WTC11 (cell line): ENCODE results near the gene SCUBE3. TPM values are rescaled to one million over a fixed set of nuclear protein-coding genes. Genes with fewer than 3 reads are reported as not detected.

Experiments
- ATAC-seq: fragments of 200-7000 bp; cut with Tn5 transposase; 2 replicates; pipeline ENCODE4 v1.10.0; 2021; ENCODE audit warnings: mild to moderate bottlenecking, moderate library complexity
- CTCF ChIA-PET: fragments of 300-600 bp; sonication (Branson Sonifier 250); formaldehyde crosslinking; loops from one replicate; lab custom pipeline; 2021; ENCODE audit warnings: antibody characterized with exemption; lab: Charles Lee
- POLR2A ChIA-PET: fragments of 350-600 bp; sonication (Branson Sonifier 250); formaldehyde crosslinking; loops from one replicate; lab custom pipeline; 2021; ENCODE audit warnings: antibody characterized with exemption; lab: Charles Lee
- DNase-seq: peaks from one replicate; pipeline ENCODE4 v3.0.0; 2021; ENCODE audit warnings: low spot score
- H3K27ac Mint-ChIP-seq: 2 replicates; pipeline ENCODE4 v1.8.0; 2021; ENCODE audit warnings: mixed read lengths
- H3K27me3 Mint-ChIP-seq: 2 replicates; pipeline ENCODE4 v1.8.0; 2021; ENCODE audit warnings: low read depth, mild to moderate bottlenecking, moderate library complexity, mixed read lengths
- H3K36me3 Mint-ChIP-seq: 2 replicates; pipeline ENCODE4 v1.8.0; 2021; ENCODE audit warnings: mixed read lengths
- H3K4me1 Mint-ChIP-seq: 2 replicates; pipeline ENCODE4 v1.8.0; 2022; ENCODE audit warnings: mixed read lengths
- H3K4me3 Mint-ChIP-seq: 2 replicates; pipeline ENCODE4 v1.8.0; 2021; ENCODE audit warnings: mild to moderate bottlenecking, moderate library complexity, mixed read lengths
- H3K9me3 Mint-ChIP-seq: 2 replicates; pipeline ENCODE4 v1.8.0; 2021; ENCODE audit warnings: mixed read lengths
- CREB1 ChIP-seq: sonication (generic); formaldehyde crosslinking; IDR thresholded peaks from 2 replicates; pipeline ENCODE4 v1.8.0; 2023; ENCODE audit warnings: mild to moderate bottlenecking, missing genetic modification reagents
- FOXJ3 ChIP-seq: sonication (generic); formaldehyde crosslinking; IDR thresholded peaks from 2 replicates; pipeline ENCODE4 v1.9.0; 2021; ENCODE audit warnings: missing genetic modification reagents, mild to moderate bottlenecking, borderline replicate concordance
- FOXK1 ChIP-seq: sonication (generic); formaldehyde crosslinking; IDR thresholded peaks from 2 replicates; pipeline ENCODE4 v1.8.0; 2022; ENCODE audit warnings: mild to moderate bottlenecking, moderate library complexity, missing genetic modification reagents
- GTF2I ChIP-seq: fragments of 250-450 bp; sonication (Bioruptor Pico); conservative IDR thresholded peaks from 2 replicates; pipeline ENCODE4 v1.4.0; 2021; ENCODE audit warnings: mild to moderate bottlenecking
- JAZF1 ChIP-seq: fragments of 250-450 bp; sonication (Bioruptor Pico); IDR thresholded peaks from 2 replicates; pipeline ENCODE4 v1.9.0; 2021; ENCODE audit warnings: moderate library complexity, mild to moderate bottlenecking, inconsistent platforms
- KAT7 ChIP-seq: sonication (generic); formaldehyde crosslinking; IDR thresholded peaks from 2 replicates; pipeline ENCODE4 v1.8.1; 2023; ENCODE audit warnings: missing genetic modification reagents, mild to moderate bottlenecking, borderline replicate concordance
- NFATC4 ChIP-seq: fragments of 250-450 bp; sonication (Bioruptor Pico); IDR thresholded peaks from 2 replicates; pipeline ENCODE4 v1.9.0; 2021; ENCODE audit warnings: mild to moderate bottlenecking
- NR2C2 ChIP-seq: sonication (generic); formaldehyde crosslinking; IDR thresholded peaks from 2 replicates; pipeline ENCODE4 v1.8.0; 2022; ENCODE audit warnings: mild to moderate bottlenecking, missing genetic modification reagents
- SMAD3 ChIP-seq: sonication (generic); formaldehyde crosslinking; IDR thresholded peaks from 2 replicates; pipeline ENCODE4 v1.8.0; 2022; ENCODE audit warnings: missing genetic modification reagents, mild to moderate bottlenecking, borderline replicate concordance
- SOX15 ChIP-seq: fragments of 250-450 bp; sonication (Bioruptor Pico); IDR thresholded peaks from 2 replicates; pipeline ENCODE4 v1.9.0; 2021; ENCODE audit warnings: mild to moderate bottlenecking
- ZBTB21 ChIP-seq: sonication (generic); formaldehyde crosslinking; IDR thresholded peaks from 2 replicates; pipeline ENCODE4 v1.8.1; 2023; ENCODE audit warnings: mild to moderate bottlenecking, missing genetic modification reagents, borderline replicate concordance
- ZNF138 ChIP-seq: sonication (generic); formaldehyde crosslinking; conservative IDR thresholded peaks from 2 replicates; pipeline ENCODE4 v1.8.1; 2022; ENCODE audit warnings: mild to moderate bottlenecking, moderate library complexity, missing genetic modification reagents
- ZNF416 ChIP-seq: fragments of 250-450 bp; sonication (Bioruptor Pico); IDR thresholded peaks from 2 replicates; pipeline ENCODE4 v1.9.0; 2021; ENCODE audit warnings: mild to moderate bottlenecking, inconsistent platforms
- total RNA-seq: library from RNA; stranded (reverse); gene quantifications from 3 replicates; pipeline ENCODE4 v1.2.3, GENCODE V29; 2021
- TF ChIP-seq, protein P1 (sequence below): sonication (generic); formaldehyde crosslinking; conservative IDR thresholded peaks from 2 replicates; pipeline ENCODE4 v1.8.1; 2023; ENCODE audit warnings: mild to moderate bottlenecking, low read depth, missing genetic modification reagents, moderate library complexity
- TF ChIP-seq, protein P2 (sequence below): sonication (generic); formaldehyde crosslinking; IDR thresholded peaks from 2 replicates; pipeline ENCODE4 v1.8.0; 2022; ENCODE audit warnings: mild to moderate bottlenecking, missing genetic modification reagents
- TF ChIP-seq, protein P3 (sequence below): sonication (generic); formaldehyde crosslinking; IDR thresholded peaks from 2 replicates; pipeline ENCODE4 v1.8.1; 2023; ENCODE audit warnings: mild to moderate bottlenecking, missing genetic modification reagents, moderate library complexity
- TF ChIP-seq, protein P4 (sequence below): sonication (generic); formaldehyde crosslinking; IDR thresholded peaks from 2 replicates; pipeline ENCODE4 v1.8.1; 2022; ENCODE audit warnings: mild to moderate bottlenecking, missing genetic modification reagents, moderate library complexity, borderline replicate concordance
- TF ChIP-seq, protein P5 (sequence below): sonication (generic); formaldehyde crosslinking; IDR thresholded peaks from 2 replicates; pipeline ENCODE4 v1.8.1; 2023; ENCODE audit warnings: mild to moderate bottlenecking, missing genetic modification reagents
- TF ChIP-seq, protein P6 (sequence below): sonication (generic); formaldehyde crosslinking; IDR thresholded peaks from 2 replicates; pipeline ENCODE4 v1.8.1; 2023; ENCODE audit warnings: mild to moderate bottlenecking, moderate library complexity, missing genetic modification reagents

Gene SCUBE3
- total RNA-seq, 1 experiment from 2014 or later = 2.1 TPM

DNA sequence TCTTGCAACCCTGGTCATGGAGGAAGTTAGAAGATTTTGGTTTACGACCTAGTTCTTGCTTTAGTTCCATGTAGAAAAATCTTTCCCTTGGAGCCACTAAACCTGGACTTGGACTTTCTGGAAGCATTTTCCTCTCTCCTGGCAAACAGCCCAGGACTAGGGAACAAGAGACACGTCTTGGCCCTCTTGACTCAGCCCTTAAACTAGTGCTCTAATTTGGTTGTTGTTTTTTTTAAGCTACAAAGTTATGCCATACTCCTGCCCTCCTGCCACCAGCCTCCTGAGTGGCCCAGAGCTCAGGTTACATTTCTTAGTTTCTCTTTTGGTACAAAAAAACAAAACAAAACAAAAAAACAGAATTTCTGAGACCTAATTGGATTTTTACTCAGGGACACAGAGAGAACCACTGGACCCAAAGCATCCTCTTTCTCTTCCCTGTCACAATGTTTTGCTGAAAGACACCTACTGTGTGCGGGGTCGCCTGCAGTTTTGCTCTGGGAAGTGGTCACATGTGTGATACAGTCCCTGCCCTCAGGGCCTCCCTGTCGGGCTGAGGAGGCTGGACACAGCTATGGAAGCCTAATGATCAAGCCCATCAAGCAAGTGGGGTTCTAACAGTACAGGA lies 32.3 kb upstream of the SCUBE3 start:
- Mint-ChIP-seq H3K4me3 (no peak overlapping the region), H3K27ac (no peak overlapping the region), H3K4me1 (peaks cover 7% of the 10 kb centered on the region; the same call in 1 of the 2 replicates), H3K9me3 (no peaks in the 10 kb centered on the region), H3K36me3 (no peaks in the 10 kb centered on the region), H3K27me3 (peaks cover 11% of the 10 kb centered on the region)
- no peak for DNase-seq
- POLR2A ChIA-PET = no interaction called here
- CTCF ChIA-PET = interaction anchor here (0.7 to 1.9 kb wide), 7 partner anchors 21 to 60 kb away, joined by 3 to 11 read pairs (median 4); no protein-coding TSS in a partner anchor
- ATAC-seq = no peak; the same call in 1 of the 2 replicates
- TF ChIP-seq KAT7 (CRISPR knock-in tag) (no peak), SOX15 (no peak)
- TF ChIP-seq, protein P1, sequence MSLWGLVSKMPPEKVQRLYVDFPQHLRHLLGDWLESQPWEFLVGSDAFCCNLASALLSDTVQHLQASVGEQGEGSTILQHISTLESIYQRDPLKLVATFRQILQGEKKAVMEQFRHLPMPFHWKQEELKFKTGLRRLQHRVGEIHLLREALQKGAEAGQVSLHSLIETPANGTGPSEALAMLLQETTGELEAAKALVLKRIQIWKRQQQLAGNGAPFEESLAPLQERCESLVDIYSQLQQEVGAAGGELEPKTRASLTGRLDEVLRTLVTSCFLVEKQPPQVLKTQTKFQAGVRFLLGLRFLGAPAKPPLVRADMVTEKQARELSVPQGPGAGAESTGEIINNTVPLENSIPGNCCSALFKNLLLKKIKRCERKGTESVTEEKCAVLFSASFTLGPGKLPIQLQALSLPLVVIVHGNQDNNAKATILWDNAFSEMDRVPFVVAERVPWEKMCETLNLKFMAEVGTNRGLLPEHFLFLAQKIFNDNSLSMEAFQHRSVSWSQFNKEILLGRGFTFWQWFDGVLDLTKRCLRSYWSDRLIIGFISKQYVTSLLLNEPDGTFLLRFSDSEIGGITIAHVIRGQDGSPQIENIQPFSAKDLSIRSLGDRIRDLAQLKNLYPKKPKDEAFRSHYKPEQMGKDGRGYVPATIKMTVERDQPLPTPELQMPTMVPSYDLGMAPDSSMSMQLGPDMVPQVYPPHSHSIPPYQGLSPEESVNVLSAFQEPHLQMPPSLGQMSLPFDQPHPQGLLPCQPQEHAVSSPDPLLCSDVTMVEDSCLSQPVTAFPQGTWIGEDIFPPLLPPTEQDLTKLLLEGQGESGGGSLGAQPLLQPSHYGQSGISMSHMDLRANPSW = no peak
- TF ChIP-seq, all 79 proteins: peak for 0

DNA sequence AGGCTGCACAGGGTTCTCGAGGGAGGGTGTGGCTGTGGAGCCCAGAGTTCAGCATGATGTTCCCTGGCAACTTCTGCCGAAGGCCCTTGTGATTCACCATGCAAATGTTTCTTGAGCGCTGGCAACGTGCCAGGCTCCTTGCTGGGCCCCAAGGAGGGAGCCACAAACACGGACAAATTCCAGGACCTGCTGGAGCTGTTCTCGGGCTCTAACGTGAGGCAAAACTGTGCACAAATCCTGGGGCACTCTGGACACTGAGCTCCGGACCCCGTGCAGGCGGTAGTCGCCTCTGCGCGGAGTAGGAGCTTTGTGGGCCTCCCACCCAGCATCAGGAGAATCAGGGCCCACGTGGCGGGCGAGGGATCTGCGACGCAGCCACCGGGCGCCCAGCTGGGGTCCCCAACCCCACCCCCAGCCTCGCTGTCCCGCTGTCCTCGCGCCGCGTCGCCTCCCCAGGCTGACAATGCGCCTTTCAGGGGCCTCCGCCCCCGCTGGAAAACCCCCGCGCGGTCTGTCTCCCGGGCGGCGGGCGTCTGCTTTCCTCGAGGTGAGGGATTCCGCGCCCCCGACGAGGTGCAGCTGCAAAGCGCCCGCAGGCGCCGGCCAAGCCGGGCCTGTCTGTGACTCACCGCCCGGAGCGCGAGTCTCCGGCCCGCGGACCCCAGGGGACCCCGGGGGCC lies 31.7 kb upstream of the SCUBE3 start:
- H3K36me3 Mint-ChIP-seq = no peaks in the 10 kb centered on the region
- ChIA-PET POLR2A (no interaction called here), CTCF (interaction anchor here (0.7 to 1.9 kb wide), 9 partner anchors 22 to 195 kb away, joined by 3 to 11 read pairs (median 4); no protein-coding TSS in a partner anchor)
- H3K4me3 Mint-ChIP-seq = no peak overlapping the region
- no peaks in the 10 kb centered on the region for H3K9me3 Mint-ChIP-seq
- H3K27me3 Mint-ChIP-seq = peaks cover 11% of the 10 kb centered on the region
- ATAC-seq (peak; percentile 41), DNase-seq (peak; percentile 49)
- no peak overlapping the region for H3K27ac Mint-ChIP-seq
- peaks cover 7% of the 10 kb centered on the region; the same call in 1 of the 2 replicates for H3K4me1 Mint-ChIP-seq
- TF ChIP-seq JAZF1 (CRISPR knock-in tag) = no peak

DNA sequence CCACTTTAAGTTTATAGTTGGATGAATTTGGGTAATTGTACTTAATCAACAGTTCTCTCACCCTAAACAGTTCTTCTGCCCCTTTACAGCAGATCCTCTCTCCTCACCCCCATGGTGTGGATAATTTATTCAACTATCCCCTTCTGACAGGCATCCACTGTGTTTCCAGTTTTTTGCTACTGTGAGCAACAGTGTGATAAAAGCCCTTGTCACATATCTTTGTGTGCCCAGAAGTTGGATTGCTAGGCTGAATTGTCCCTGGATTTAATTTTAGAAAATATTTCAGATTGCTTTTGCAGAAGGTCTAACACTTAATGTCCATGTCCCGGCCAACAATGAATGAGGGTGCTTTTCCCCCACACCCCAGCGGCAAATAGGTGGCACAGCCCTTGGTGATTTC lies 30.5 kb upstream of the SCUBE3 start:
- H3K4me1 Mint-ChIP-seq = peaks cover 7% of the 10 kb centered on the region; the same call in 1 of the 2 replicates
- no peaks in the 10 kb centered on the region for H3K9me3 Mint-ChIP-seq
- H3K4me3 Mint-ChIP-seq = no peak overlapping the region
- POLR2A ChIA-PET = no interaction called here
- H3K27ac Mint-ChIP-seq = no peak overlapping the region
- ATAC-seq (no peak), DNase-seq (no peak)
- peaks cover 11% of the 10 kb centered on the region for H3K27me3 Mint-ChIP-seq
- CTCF ChIA-PET = no interaction called here
- TF ChIP-seq, protein P2, sequence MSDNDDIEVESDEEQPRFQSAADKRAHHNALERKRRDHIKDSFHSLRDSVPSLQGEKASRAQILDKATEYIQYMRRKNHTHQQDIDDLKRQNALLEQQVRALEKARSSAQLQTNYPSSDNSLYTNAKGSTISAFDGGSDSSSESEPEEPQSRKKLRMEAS (CRISPR knock-in tag) = no peak
- TF ChIP-seq GTF2I (CRISPR knock-in tag) = no peak
- TF ChIP-seq FOXJ3 (CRISPR knock-in tag) = no peak
- TF ChIP-seq, protein P3, sequence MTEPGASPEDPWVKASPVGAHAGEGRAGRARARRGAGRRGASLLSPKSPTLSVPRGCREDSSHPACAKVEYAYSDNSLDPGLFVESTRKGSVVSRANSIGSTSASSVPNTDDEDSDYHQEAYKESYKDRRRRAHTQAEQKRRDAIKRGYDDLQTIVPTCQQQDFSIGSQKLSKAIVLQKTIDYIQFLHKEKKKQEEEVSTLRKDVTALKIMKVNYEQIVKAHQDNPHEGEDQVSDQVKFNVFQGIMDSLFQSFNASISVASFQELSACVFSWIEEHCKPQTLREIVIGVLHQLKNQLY (CRISPR knock-in tag) = no peak
- TF ChIP-seq CREB1 (CRISPR knock-in tag) = no peak
- no peak for TF ChIP-seq NR2C2 (CRISPR knock-in tag)
- TF ChIP-seq, protein P4, sequence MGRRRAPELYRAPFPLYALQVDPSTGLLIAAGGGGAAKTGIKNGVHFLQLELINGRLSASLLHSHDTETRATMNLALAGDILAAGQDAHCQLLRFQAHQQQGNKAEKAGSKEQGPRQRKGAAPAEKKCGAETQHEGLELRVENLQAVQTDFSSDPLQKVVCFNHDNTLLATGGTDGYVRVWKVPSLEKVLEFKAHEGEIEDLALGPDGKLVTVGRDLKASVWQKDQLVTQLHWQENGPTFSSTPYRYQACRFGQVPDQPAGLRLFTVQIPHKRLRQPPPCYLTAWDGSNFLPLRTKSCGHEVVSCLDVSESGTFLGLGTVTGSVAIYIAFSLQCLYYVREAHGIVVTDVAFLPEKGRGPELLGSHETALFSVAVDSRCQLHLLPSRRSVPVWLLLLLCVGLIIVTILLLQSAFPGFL (CRISPR knock-in tag) = no peak
- TF ChIP-seq ZNF138 = no peak
- TF ChIP-seq NFATC4 (CRISPR knock-in tag) = no peak
- TF ChIP-seq ZBTB21 (CRISPR knock-in tag) = no peak
- TF ChIP-seq, protein P5, sequence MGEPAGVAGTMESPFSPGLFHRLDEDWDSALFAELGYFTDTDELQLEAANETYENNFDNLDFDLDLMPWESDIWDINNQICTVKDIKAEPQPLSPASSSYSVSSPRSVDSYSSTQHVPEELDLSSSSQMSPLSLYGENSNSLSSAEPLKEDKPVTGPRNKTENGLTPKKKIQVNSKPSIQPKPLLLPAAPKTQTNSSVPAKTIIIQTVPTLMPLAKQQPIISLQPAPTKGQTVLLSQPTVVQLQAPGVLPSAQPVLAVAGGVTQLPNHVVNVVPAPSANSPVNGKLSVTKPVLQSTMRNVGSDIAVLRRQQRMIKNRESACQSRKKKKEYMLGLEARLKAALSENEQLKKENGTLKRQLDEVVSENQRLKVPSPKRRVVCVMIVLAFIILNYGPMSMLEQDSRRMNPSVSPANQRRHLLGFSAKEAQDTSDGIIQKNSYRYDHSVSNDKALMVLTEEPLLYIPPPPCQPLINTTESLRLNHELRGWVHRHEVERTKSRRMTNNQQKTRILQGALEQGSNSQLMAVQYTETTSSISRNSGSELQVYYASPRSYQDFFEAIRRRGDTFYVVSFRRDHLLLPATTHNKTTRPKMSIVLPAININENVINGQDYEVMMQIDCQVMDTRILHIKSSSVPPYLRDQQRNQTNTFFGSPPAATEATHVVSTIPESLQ (CRISPR knock-in tag) = no peak
- TF ChIP-seq, protein P6, sequence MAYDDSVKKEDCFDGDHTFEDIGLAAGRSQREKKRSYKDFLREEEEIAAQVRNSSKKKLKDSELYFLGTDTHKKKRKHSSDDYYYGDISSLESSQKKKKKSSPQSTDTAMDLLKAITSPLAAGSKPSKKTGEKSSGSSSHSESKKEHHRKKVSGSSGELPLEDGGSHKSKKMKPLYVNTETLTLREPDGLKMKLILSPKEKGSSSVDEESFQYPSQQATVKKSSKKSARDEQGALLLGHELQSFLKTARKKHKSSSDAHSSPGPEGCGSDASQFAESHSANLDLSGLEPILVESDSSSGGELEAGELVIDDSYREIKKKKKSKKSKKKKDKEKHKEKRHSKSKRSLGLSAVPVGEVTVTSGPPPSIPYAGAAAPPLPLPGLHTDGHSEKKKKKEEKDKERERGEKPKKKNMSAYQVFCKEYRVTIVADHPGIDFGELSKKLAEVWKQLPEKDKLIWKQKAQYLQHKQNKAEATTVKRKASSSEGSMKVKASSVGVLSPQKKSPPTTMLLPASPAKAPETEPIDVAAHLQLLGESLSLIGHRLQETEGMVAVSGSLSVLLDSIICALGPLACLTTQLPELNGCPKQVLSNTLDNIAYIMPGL (CRISPR knock-in tag) = no peak
- no peak for TF ChIP-seq SMAD3 (CRISPR knock-in tag)
- no peak for TF ChIP-seq FOXK1 (CRISPR knock-in tag)
- TF ChIP-seq ZNF416 (CRISPR knock-in tag) = no peak
- no peaks in the 10 kb centered on the region for H3K36me3 Mint-ChIP-seq
